ENCODE measurements around the gene SPOP.
"Not testable (repeated sequence)": the region's sequence is repeated elsewhere in the genome, so short reads cannot be mapped to it uniquely, and the experiment has no call there.

Gene SPOP

GRCh38 chr17:49555495-49556222, 122.2 kb downstream of the SPOP start:
- peak; percentile 5 for DNase-seq (ENCODE audit: extremely low spot score)
- CTCF ChIA-PET = interaction anchor here (0.5 to 4.5 kb wide), 21 partner anchors 12 to 1665 kb away, joined by 3 to 63 read pairs (median 5); partner anchors contain the start of genes NXPH3 and PHB1
- TF ChIP-seq TARDBP (IDR thresholded peaks at IDR 0.05) = no peak
- no peak for TF ChIP-seq NFRKB (IDR thresholded peaks at IDR 0.05)
- TF ChIP-seq ELF4 (IDR thresholded peaks at IDR 0.05) = no peak
- no peak for TF ChIP-seq ARNT (IDR thresholded peaks at IDR 0.05)
- no peak for TF ChIP-seq PKNOX1 (IDR thresholded peaks at IDR 0.05)
- TF ChIP-seq FOXM1 (IDR thresholded peaks at IDR 0.05; ENCODE audit: borderline replicate concordance) = no peak
- no peak for TF ChIP-seq LEF1 (IDR thresholded peaks at IDR 0.05; ENCODE audit: borderline replicate concordance)
- TF ChIP-seq FOXA1 (IDR thresholded peaks at IDR 0.05) = no peak
- TF ChIP-seq FOXK2 (IDR thresholded peaks at IDR 0.05) = no peak
- no peak for TF ChIP-seq HDGF (IDR thresholded peaks at IDR 0.05; ENCODE audit: borderline replicate concordance)
- POLR2A ChIA-PET = interaction anchor here (0.6 to 1.3 kb wide), 8 partner anchors 12 to 358 kb away, joined by 3 to 6 read pairs (median 3); partner anchors contain the start of genes KAT7, NGFR and PHB1

GRCh38 chr17:49554694-49555494, 123.0 kb downstream of the SPOP start:
- POLR2A ChIA-PET = no interaction called here
- no peak for DNase-seq (ENCODE audit: extremely low spot score)
- no peak for TF ChIP-seq NFRKB (IDR thresholded peaks at IDR 0.05)
- TF ChIP-seq FOXK2 (IDR thresholded peaks at IDR 0.05) = no peak
- CTCF ChIA-PET = interaction anchor here (0.5 to 4.5 kb wide), 7 partner anchors 32 to 272 kb away, joined by 3 to 63 read pairs (median 5); no protein-coding TSS in a partner anchor

- no peak for DNase-seq (ENCODE audit: extremely low spot score)
- ChIA-PET CTCF (interaction anchor here (1.2 to 4.5 kb wide), 2 partner anchors 118 to 146 kb away, joined by 3 to 63 read pairs; no protein-coding TSS in a partner anchor), POLR2A (no interaction called here)
- TF ChIP-seq ELF4 (IDR thresholded peaks at IDR 0.05) = no peak
Observed at GRCh38 chr17:49553676-49554335, 124.1 kb downstream of the SPOP start.

- TF ChIP-seq L3MBTL2 (conservative IDR thresholded peaks at IDR 0.05) (no peak), TARDBP (IDR thresholded peaks at IDR 0.05) (no peak), SUZ12 (IDR thresholded peaks at IDR 0.05) (no peak), PKNOX1 (IDR thresholded peaks at IDR 0.05) (no peak), BHLHE40 (IDR thresholded peaks at IDR 0.05; ENCODE audit: borderline replicate concordance) (no peak), SP1 (IDR thresholded peaks at IDR 0.05) (no peak), CTBP1 (IDR thresholded peaks at IDR 0.05; ENCODE audit: borderline replicate concordance) (no peak), ELF4 (IDR thresholded peaks at IDR 0.05) (no peak), ARNT (IDR thresholded peaks at IDR 0.05) (no peak), NFRKB (IDR thresholded peaks at IDR 0.05) (no peak), LEF1 (IDR thresholded peaks at IDR 0.05; ENCODE audit: borderline replicate concordance) (no peak), FOXK2 (IDR thresholded peaks at IDR 0.05) (no peak), FOXM1 (IDR thresholded peaks at IDR 0.05; ENCODE audit: borderline replicate concordance) (no peak), HDGF (IDR thresholded peaks at IDR 0.05; ENCODE audit: borderline replicate concordance) (no peak), ZNF384 (IDR thresholded peaks at IDR 0.05) (no peak)
- POLR2A ChIA-PET = interaction anchor here (0.6 to 1.2 kb wide), 3 partner anchors 137 to 144 kb away, joined by 3 to 6 read pairs (median 3); partner anchors contain the start of gene PHB1
- CTCF ChIA-PET = interaction anchor here (1.3 to 1.6 kb wide), 2 partner anchors 15 to 117 kb away, joined by 3 read pairs; no protein-coding TSS in a partner anchor
- DNase-seq (ENCODE audit: extremely low spot score) = no peak
Observed at GRCh38 chr17:49552070-49552751, 125.7 kb downstream of the SPOP start.

GRCh38 chr17:49551221-49552069, 126.5 kb downstream of the SPOP start:
- TF ChIP-seq FOXK2 (IDR thresholded peaks at IDR 0.05) (no peak), PKNOX1 (IDR thresholded peaks at IDR 0.05) (no peak), FOXM1 (IDR thresholded peaks at IDR 0.05; ENCODE audit: borderline replicate concordance) (no peak), CTBP1 (IDR thresholded peaks at IDR 0.05; ENCODE audit: borderline replicate concordance) (no peak), ARNT (IDR thresholded peaks at IDR 0.05) (no peak), LEF1 (IDR thresholded peaks at IDR 0.05; ENCODE audit: borderline replicate concordance) (no peak), BHLHE40 (IDR thresholded peaks at IDR 0.05; ENCODE audit: borderline replicate concordance) (no peak), ELF4 (IDR thresholded peaks at IDR 0.05) (no peak), ZNF384 (IDR thresholded peaks at IDR 0.05) (no peak), SUZ12 (IDR thresholded peaks at IDR 0.05) (no peak), SP1 (IDR thresholded peaks at IDR 0.05) (no peak), TARDBP (IDR thresholded peaks at IDR 0.05) (no peak), HDGF (IDR thresholded peaks at IDR 0.05; ENCODE audit: borderline replicate concordance) (no peak), NFRKB (IDR thresholded peaks at IDR 0.05) (no peak), FOXA1 (IDR thresholded peaks at IDR 0.05) (no peak), L3MBTL2 (conservative IDR thresholded peaks at IDR 0.05) (no peak)
- ChIA-PET POLR2A (interaction anchor here (0.8 to 1.2 kb wide), 3 partner anchors 43 to 144 kb away, joined by 3 to 6 read pairs (median 3); partner anchors contain the start of gene PHB1), CTCF (interaction anchor here (0.5 to 1.6 kb wide), 5 partner anchors 13 to 117 kb away, joined by 3 to 4 read pairs (median 3); no protein-coding TSS in a partner anchor)
- no peak for DNase-seq (ENCODE audit: extremely low spot score)

GRCh38 chr17:49550764-49551163, 127.1 kb downstream of the SPOP start:
- CTCF ChIA-PET = interaction anchor here (0.5 to 1.2 kb wide), 3 partner anchors 14 to 116 kb away, joined by 3 to 4 read pairs (median 3); no protein-coding TSS in a partner anchor
- DNase-seq (ENCODE audit: extremely low spot score); POLR2A ChIA-PET: not testable (repeated sequence)
